HG02763 (cell line): Measurements from ENCODE around the gene CCDC88C.

ENCODE experiments used
- ATAC-seq: cut with Tn5 transposase; IDR thresholded peaks from one replicate; pipeline ENCODE4 v1.9.1; 2021; ENCODE audit warnings: mild to moderate bottlenecking, moderate library complexity; ENCODE audit not compliant: unreplicated experiment

Gene CCDC88C

GRCh38 chr14:91332171-91332985, 85.2 kb downstream of the CCDC88C start:
- no peak for ATAC-seq

GRCh38 chr14:91331721-91332120, 85.9 kb downstream of the CCDC88C start:
- no peak for ATAC-seq

- ATAC-seq = no peak
Measured at GRCh38 chr14:91330856-91331255, 86.8 kb downstream of the CCDC88C start.

GRCh38 chr14:91330096-91330696, 87.4 kb downstream of the CCDC88C start:
- ATAC-seq = no peak

GRCh38 chr14:91329486-91330014, 88.1 kb downstream of the CCDC88C start:
- ATAC-seq = no peak

GRCh38 chr14:91328313-91329050, 89.1 kb downstream of the CCDC88C start:
- no peak for ATAC-seq

- ATAC-seq = no peak
Measured at GRCh38 chr14:91327661-91328312, 89.8 kb downstream of the CCDC88C start.

GRCh38 chr14:91327250-91327595, 90.4 kb downstream of the CCDC88C start:
- ATAC-seq = no peak

GRCh38 chr14:91326514-91327249, 90.9 kb downstream of the CCDC88C start:
- no peak for ATAC-seq

GRCh38 chr14:91324606-91325575, 92.7 kb downstream of the CCDC88C start:
- no peak for ATAC-seq

- peak; percentile 73 for ATAC-seq
Measured at GRCh38 chr14:91323671-91324605, 93.7 kb downstream of the CCDC88C start.

GRCh38 chr14:91323031-91323430, 94.6 kb downstream of the CCDC88C start:
- no peak for ATAC-seq

- no peak for ATAC-seq
Measured at GRCh38 chr14:91322623-91323022, 95.0 kb downstream of the CCDC88C start.

- ATAC-seq = no peak
Measured at GRCh38 chr14:91321131-91321530, 96.5 kb downstream of the CCDC88C start.

- no peak for ATAC-seq
Measured at GRCh38 chr14:91320266-91320665, 97.4 kb downstream of the CCDC88C start.

GRCh38 chr14:91318911-91319310, 98.7 kb downstream of the CCDC88C start:
- no peak for ATAC-seq

- ATAC-seq = no peak
Measured at GRCh38 chr14:91317381-91318308, 100.0 kb downstream of the CCDC88C start.
